Stimulated activated CD4-positive, alpha-beta T cell treated with anti-CD3 and anti-CD28 coated beads, Interleukin-2, amount 100 ng/mL, for 24 hours (primary cell): ENCODE data around the gene LRRC61.
"Not testable (repeated sequence)": the region's sequence is repeated elsewhere in the genome, so short reads cannot be mapped to it uniquely, and the experiment has no call there.

Experiments
- DNase-seq, 2 donors: peaks; one replicate each; pipeline ENCODE4 v3.0.0-alpha.2; 2020

Gene LRRC61

DNA sequence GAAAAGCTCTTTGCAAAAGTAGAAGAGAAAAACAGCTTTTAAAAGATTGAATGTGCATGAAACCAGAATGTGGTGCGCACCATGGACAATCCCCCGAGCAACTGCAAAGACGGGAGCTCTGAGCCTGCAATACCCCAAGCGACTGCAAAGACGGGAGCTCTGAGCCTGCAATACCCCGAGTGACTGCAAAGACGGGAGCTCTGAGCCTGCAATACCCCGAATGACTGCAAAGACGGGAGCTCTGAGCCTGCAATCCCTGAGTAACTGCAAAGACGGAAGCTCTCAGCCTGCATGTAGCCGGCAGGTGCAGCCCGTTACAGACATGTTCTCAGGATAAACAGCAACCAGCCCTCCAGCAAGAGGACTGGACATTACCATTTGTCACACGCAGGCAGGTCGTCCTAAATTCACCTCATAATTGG, 62.2 kb downstream of the LRRC61 start:
- DNase-seq = no peak

DNA sequence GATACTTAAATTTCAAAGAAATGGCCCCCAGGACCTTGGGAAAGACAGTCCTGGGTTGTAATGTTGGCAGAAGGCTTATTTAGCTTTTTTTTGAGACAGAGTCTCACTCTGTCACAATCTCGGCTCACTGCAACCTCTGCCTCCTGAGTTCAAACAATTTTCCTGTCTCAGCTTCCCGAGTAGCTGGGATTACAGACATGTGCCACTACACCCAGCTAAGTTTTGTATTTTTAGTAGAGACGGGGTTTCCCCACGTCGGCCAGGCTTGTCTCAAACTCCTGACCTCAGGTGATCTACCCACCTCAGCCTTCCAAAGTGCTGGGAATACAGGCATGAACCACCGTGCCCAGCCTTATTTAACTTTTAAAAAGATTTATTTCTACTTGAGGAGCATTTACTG, 62.7 kb downstream of the LRRC61 start:
- DNase-seq = not testable (repeated sequence)
